IMR-90 (cell line): ENCODE measurements around the gene OR51B2. TPM values are rescaled to one million over a fixed set of nuclear protein-coding genes. Genes with fewer than 3 reads are reported as not detected.

ENCODE experiments used
- ATAC-seq: fragments of 200-7000 bp; cut with Tn5 transposase; 2 replicates; pipeline ENCODE4 v1.9.1; 2020; ENCODE audit warnings: low read depth, mild to moderate bottlenecking, moderate library complexity
- BruUV-seq: library from RNA; stranded (reverse); fragments of 400-500 nt; replicated peaks from 2 replicates; lab custom pipeline; 2021; lab: Mats Ljungman, UMichigan
- CTCF ChIA-PET: fragments of 300-600 bp; formaldehyde crosslinking; extraction: SDS; loops from one replicate; lab custom pipeline; 2021; ENCODE audit warnings: antibody characterized with exemption; lab: Yijun Ruan, JAX
- POLR2A ChIA-PET: fragments of 300-600 bp; sonication (Branson Sonifier 250); formaldehyde crosslinking; loops from one replicate; lab custom pipeline; 2022; ENCODE audit warnings: antibody characterized with exemption; ENCODE audit not compliant: unreplicated experiment; lab: Charles Lee
- DNase-seq: peaks from one replicate; pipeline ENCODE4 v3.0.0; 2013
- H2AFZ ChIP-seq: replicated peaks from 2 replicates; pipeline ENCODE3; 2013; ENCODE audit warnings: low read length, mild to moderate bottlenecking; ENCODE audit not compliant: poor library complexity
- H2AK5ac ChIP-seq: 2 replicates; pipeline ENCODE4 v1.6.1; 2013; ENCODE audit warnings: low read depth, low read length, inconsistent platforms
- H2AK9ac ChIP-seq: replicated peaks from 2 replicates; pipeline ENCODE3; 2013; ENCODE audit warnings: mild to moderate bottlenecking, low read depth, low read length, moderate library complexity; ENCODE audit not compliant: poor library complexity
- H2BK120ac ChIP-seq: 2 replicates; pipeline ENCODE4 v1.6.1; 2013; ENCODE audit warnings: low read depth, low read length, inconsistent platforms
- H2BK15ac ChIP-seq: 3 replicates; pipeline ENCODE4 v1.6.1; 2013; ENCODE audit warnings: low read depth, low read length, inconsistent platforms
- H2BK20ac ChIP-seq: 2 replicates; pipeline ENCODE4 v1.6.1; 2013; ENCODE audit warnings: low read depth, mild to moderate bottlenecking, inconsistent platforms, low read length, moderate library complexity
- H2BK5ac ChIP-seq: 2 replicates; pipeline ENCODE4 v1.6.1; 2013; ENCODE audit warnings: mild to moderate bottlenecking, low read depth, low read length, inconsistent platforms; ENCODE audit not compliant: poor library complexity, severe bottlenecking
- H3K14ac ChIP-seq: replicated peaks from 2 replicates; pipeline ENCODE4 v1.6.1; 2013; ENCODE audit warnings: low read depth, low read length, inconsistent platforms
- H3K18ac ChIP-seq: 2 replicates; pipeline ENCODE4 v1.6.1; 2013; ENCODE audit warnings: low read depth, low read length, control low read depth
- H3K23ac ChIP-seq: 2 replicates; pipeline ENCODE4 v1.6.1; 2013; ENCODE audit warnings: low read depth, low read length, inconsistent platforms
- H3K27ac ChIP-seq: 2 replicates; pipeline ENCODE4 v1.5.1; 2013; ENCODE audit warnings: mild to moderate bottlenecking, control low read depth, low read length; ENCODE audit not compliant: insufficient read depth
- H3K27me3 ChIP-seq: 2 replicates; pipeline ENCODE4 v1.6.1; 2013; ENCODE audit warnings: low read length; ENCODE audit not compliant: control insufficient read depth, insufficient read depth
- H3K36me3 ChIP-seq: 2 replicates; pipeline ENCODE4 v1.6.1; 2013; ENCODE audit warnings: low read length, mixed read lengths; ENCODE audit not compliant: control insufficient read depth, insufficient read depth
- H3K4ac ChIP-seq: 2 replicates; pipeline ENCODE4 v1.6.1; 2013; ENCODE audit warnings: low read depth, low read length, inconsistent platforms
- H3K4me1 ChIP-seq: 2 replicates; pipeline ENCODE4 v1.6.1; 2013; ENCODE audit warnings: low read length, mixed read lengths; ENCODE audit not compliant: control insufficient read depth, insufficient read depth
- H3K4me2 ChIP-seq: 2 replicates; pipeline ENCODE4 v1.6.1; 2013; ENCODE audit warnings: low read depth, mild to moderate bottlenecking, control low read depth, low read length, moderate library complexity
- H3K4me3 ChIP-seq: 2 replicates; pipeline ENCODE4 v1.5.1; 2013; ENCODE audit warnings: low read depth, mild to moderate bottlenecking, control low read depth, low read length, moderate library complexity; ENCODE audit not compliant: insufficient read depth
- H3K56ac ChIP-seq: 2 replicates; pipeline ENCODE4 v1.6.1; 2013; ENCODE audit warnings: low read length, inconsistent platforms; ENCODE audit not compliant: insufficient read depth; ENCODE audit errors: extremely low read depth
- H3K79me1 ChIP-seq, 2 experiments: 2 replicates each; pipeline ENCODE4 v1.6.1; 2013; ENCODE audit warnings: low read length in 2 of 2, inconsistent platforms in 1 of 2, low read depth in 1 of 2
- H3K9ac ChIP-seq: 2 replicates; pipeline ENCODE4 v1.6.1; 2013; ENCODE audit warnings: low read depth, low read length, control low read depth
- H3K9me1 ChIP-seq: 2 replicates; pipeline ENCODE4 v1.6.1; 2013; ENCODE audit warnings: low read length, inconsistent platforms; ENCODE audit not compliant: insufficient read depth
- H3K9me3 ChIP-seq: 2 replicates; pipeline ENCODE4 v1.6.1; 2013; ENCODE audit warnings: low read length; ENCODE audit not compliant: control insufficient read depth, insufficient read depth
- H4K20me1 ChIP-seq: 2 replicates; pipeline ENCODE4 v1.6.1; 2013; ENCODE audit warnings: low read length, inconsistent platforms; ENCODE audit not compliant: insufficient read depth
- H4K5ac ChIP-seq: 2 replicates; pipeline ENCODE4 v1.6.1; 2013; ENCODE audit warnings: mild to moderate bottlenecking, low read depth, low read length, control low read depth
- H4K8ac ChIP-seq, 2 experiments: 2 replicates each; pipeline ENCODE4 v1.6.1; 2013; ENCODE audit warnings: low read depth in 2 of 2, low read length in 2 of 2, control low read depth in 1 of 2, inconsistent platforms in 1 of 2
- H4K91ac ChIP-seq: 2 replicates; pipeline ENCODE4 v1.6.1; 2013; ENCODE audit warnings: low read depth, low read length, inconsistent platforms; ENCODE audit not compliant: insufficient read depth
- BHLHE40 ChIP-seq: fragments of 150-350 bp; IDR thresholded peaks from 2 replicates; pipeline ENCODE4 v1.6.1; 2016; ENCODE audit warnings: mild to moderate bottlenecking, low read depth, low read length
- CEBPB ChIP-seq: IDR thresholded peaks from 2 replicates; pipeline ENCODE4 v1.6.1; 2012; ENCODE audit warnings: low read depth, low read length, improper control_type of control experiment
- CHD1 ChIP-seq: IDR thresholded peaks from 2 replicates; pipeline ENCODE4 v1.6.1; 2012; ENCODE audit warnings: low read depth, low read length, improper control_type of control experiment
- ELK1 ChIP-seq: fragments of 150-350 bp; IDR thresholded peaks from 2 replicates; pipeline ENCODE4 v1.6.1; 2016; ENCODE audit warnings: low read depth, mild to moderate bottlenecking, low read length, moderate library complexity, borderline replicate concordance
- FOS ChIP-seq: fragments of 150-350 bp; IDR thresholded peaks from 2 replicates; pipeline ENCODE4 v1.6.1; 2016; ENCODE audit warnings: low read depth, low read length
- MAFK ChIP-seq: IDR thresholded peaks from 2 replicates; pipeline ENCODE4 v1.6.1; 2012; ENCODE audit warnings: low read depth, low read length, improper control_type of control experiment
- MAZ ChIP-seq: IDR thresholded peaks from 2 replicates; pipeline ENCODE4 v1.6.1; 2012; ENCODE audit warnings: low read depth, mild to moderate bottlenecking, low read length, improper control_type of control experiment, moderate library complexity, borderline replicate concordance
- MXI1 ChIP-seq: IDR thresholded peaks from 2 replicates; pipeline ENCODE4 v1.6.1; 2012; ENCODE audit warnings: low read depth, mild to moderate bottlenecking, low read length, moderate library complexity, borderline replicate concordance
- POLR2A ChIP-seq: IDR thresholded peaks from 2 replicates; pipeline ENCODE4 v1.6.1; 2012; ENCODE audit warnings: mild to moderate bottlenecking, low read depth, low read length
- RAD21 ChIP-seq: IDR thresholded peaks from 2 replicates; pipeline ENCODE4 v1.6.1; 2012; ENCODE audit warnings: low read length, improper control_type of control experiment
- RCOR1 ChIP-seq: IDR thresholded peaks from 2 replicates; pipeline ENCODE4 v1.6.1; 2012; ENCODE audit warnings: mild to moderate bottlenecking, low read length, improper control_type of control experiment; ENCODE audit not compliant: insufficient replicate concordance
- RFX5 ChIP-seq: IDR thresholded peaks from 2 replicates; pipeline ENCODE4 v1.8.0; 2012; ENCODE audit warnings: low read depth, mild to moderate bottlenecking, low read length, moderate library complexity
- SMC3 ChIP-seq: fragments of 150-350 bp; IDR thresholded peaks from 2 replicates; pipeline ENCODE4 v1.6.1; 2016; ENCODE audit warnings: low read depth, mild to moderate bottlenecking, antibody characterized with exemption, low read length, moderate library complexity
- WGBS, 2 experiments: methylation state at CpG; one replicate each; pipeline versions ENCODE4 v1.1.5 to v1.1.7; 2013; ENCODE audit warnings: missing lambda C conversion rate in 2 of 2; ENCODE audit not compliant: insufficient read length in 1 of 2; ENCODE audit errors: extremely low coverage in 2 of 2; 5-methylcytosine and 5-hydroxymethylcytosine counted together
- dilution Hi-C: fragments of 300-500 bp; cut with HindIII; formaldehyde crosslinking; loops from one replicate; pipeline ENCODE4 v1.14.3; 2018; ENCODE audit warnings: low sequenced_read_pairs; ENCODE audit not compliant: unreplicated experiment
- in situ Hi-C: fragments of 300-500 bp; cut with MboI; formaldehyde crosslinking; loops from 3 replicates; pipeline ENCODE4 v1.14.3; 2019; ENCODE audit warnings: low sequenced_read_pairs, inconsistent platforms, mixed read lengths
- intact Hi-C: fragments of 100-400 bp; cut with micrococcal nuclease; formaldehyde crosslinking; loops from 2 replicates; pipeline ENCODE4 v1.10.0; 2022
- polyA plus RNA-seq, 3 experiments: library from polyadenylated mRNA; depleted of rRNA; stranded (reverse); fragments of >200 nt; gene quantifications; 2 replicates each; pipeline ENCODE4 v1.2.3, GENCODE V29; 2012; ENCODE audit warnings: low replicate concordance in 1 of 3
- total RNA-seq: library from RNA; depleted of rRNA; stranded (reverse); fragments of >200 nt; gene quantifications from 2 replicates; pipeline ENCODE4 v1.2.3, GENCODE V29; 2012
- TF ChIP-seq, protein P1 (sequence below): fragments of 150-350 bp; IDR thresholded peaks from 2 replicates; pipeline ENCODE4 v1.6.1; 2017; ENCODE audit warnings: mild to moderate bottlenecking, antibody characterized with exemption, low read length, low read depth
- TF ChIP-seq, protein P2 (sequence below): conservative IDR thresholded peaks from 2 replicates; pipeline ENCODE4 v1.5.1; 2012; ENCODE audit warnings: mild to moderate bottlenecking, low read depth, low read length, improper control_type of control experiment

OR51B2 gene
- total and polyA plus RNA-seq, 2 of the 4 experiments (the other 2 are of a cell fraction): not detected

DNA sequence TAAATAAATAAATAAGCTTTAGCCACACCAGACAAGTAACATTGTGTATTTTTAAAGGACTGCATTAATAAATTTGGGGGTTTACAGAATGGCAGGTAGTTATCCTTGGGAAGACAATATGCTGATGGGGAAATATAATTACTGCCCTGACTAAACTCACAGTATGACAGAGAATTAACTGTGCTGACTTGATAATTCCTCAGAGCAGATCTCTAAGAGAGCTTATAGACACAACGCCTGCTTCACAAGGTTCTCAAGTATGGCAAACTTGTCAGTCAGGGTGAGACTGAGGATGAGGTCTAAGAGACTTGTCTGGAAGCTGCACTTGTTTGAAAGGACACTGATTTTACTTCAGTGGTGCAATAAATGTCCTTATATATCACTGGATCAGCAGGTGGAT, 25.6 kb downstream of the OR51B2 start:
- no peak overlapping the region for H3K4me2 ChIP-seq
- no peaks in the 10 kb centered on the region for H4K20me1 ChIP-seq
- peak overlapping the region; percentile 41; the same call in 1 of the 2 replicates for H3K27ac ChIP-seq
- H3K23ac ChIP-seq: 0 out of 2 replicates have a peak overlapping the region, but pooled peaks have one; percentile 21
- intact Hi-C loops (no loop called here), dilution Hi-C loops (no loop called here), in situ Hi-C loops (no loop called here)
- H3K14ac ChIP-seq: peak overlapping the region; percentile 8; the same call in 1 of the 2 replicates
- H2BK15ac ChIP-seq: peak overlapping the region; percentile 67; the same call in 1 of the 3 replicates
- no peaks in the 10 kb centered on the region for H3K79me1 ChIP-seq
- H3K56ac ChIP-seq: no peak overlapping the region; the same call in 1 of the 2 replicates
- H3K36me3 ChIP-seq: no peaks in the 10 kb centered on the region
- DNase-seq: no peak
- H3K18ac ChIP-seq: peak overlapping the region; percentile 96; the same call in 1 of the 2 replicates
- no peaks in the 10 kb centered on the region for H3K27me3 ChIP-seq
- ChIA-PET CTCF (interaction anchor here (0.6 kb wide), 1 partner anchor 67 kb away, joined by 3 read pairs; no protein-coding TSS in a partner anchor), POLR2A (no interaction called here)
- H4K5ac ChIP-seq: peak overlapping the region; percentile 98; the same call in 1 of the 2 replicates
- BruUV-seq: no TSS peak
- peak overlapping the region; percentile 86 for H2BK120ac ChIP-seq
- peak overlapping the region; percentile 89 for H2BK5ac ChIP-seq
- no peak overlapping the region for H2AFZ ChIP-seq
- 0 out of 2 replicates have a peak overlapping the region, but pooled peaks have one; percentile 36 for H2AK5ac ChIP-seq
- TF ChIP-seq CHD1: no peak
- TF ChIP-seq ELK1: no peak
- TF ChIP-seq, protein P1, sequence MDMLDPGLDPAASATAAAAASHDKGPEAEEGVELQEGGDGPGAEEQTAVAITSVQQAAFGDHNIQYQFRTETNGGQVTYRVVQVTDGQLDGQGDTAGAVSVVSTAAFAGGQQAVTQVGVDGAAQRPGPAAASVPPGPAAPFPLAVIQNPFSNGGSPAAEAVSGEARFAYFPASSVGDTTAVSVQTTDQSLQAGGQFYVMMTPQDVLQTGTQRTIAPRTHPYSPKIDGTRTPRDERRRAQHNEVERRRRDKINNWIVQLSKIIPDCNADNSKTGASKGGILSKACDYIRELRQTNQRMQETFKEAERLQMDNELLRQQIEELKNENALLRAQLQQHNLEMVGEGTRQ: no peak
- TF ChIP-seq BHLHE40: no peak
- no peak for TF ChIP-seq MAZ
- no peak for TF ChIP-seq RAD21
- no peak for TF ChIP-seq POLR2A
- no peak for TF ChIP-seq RCOR1
- TF ChIP-seq, protein P2, sequence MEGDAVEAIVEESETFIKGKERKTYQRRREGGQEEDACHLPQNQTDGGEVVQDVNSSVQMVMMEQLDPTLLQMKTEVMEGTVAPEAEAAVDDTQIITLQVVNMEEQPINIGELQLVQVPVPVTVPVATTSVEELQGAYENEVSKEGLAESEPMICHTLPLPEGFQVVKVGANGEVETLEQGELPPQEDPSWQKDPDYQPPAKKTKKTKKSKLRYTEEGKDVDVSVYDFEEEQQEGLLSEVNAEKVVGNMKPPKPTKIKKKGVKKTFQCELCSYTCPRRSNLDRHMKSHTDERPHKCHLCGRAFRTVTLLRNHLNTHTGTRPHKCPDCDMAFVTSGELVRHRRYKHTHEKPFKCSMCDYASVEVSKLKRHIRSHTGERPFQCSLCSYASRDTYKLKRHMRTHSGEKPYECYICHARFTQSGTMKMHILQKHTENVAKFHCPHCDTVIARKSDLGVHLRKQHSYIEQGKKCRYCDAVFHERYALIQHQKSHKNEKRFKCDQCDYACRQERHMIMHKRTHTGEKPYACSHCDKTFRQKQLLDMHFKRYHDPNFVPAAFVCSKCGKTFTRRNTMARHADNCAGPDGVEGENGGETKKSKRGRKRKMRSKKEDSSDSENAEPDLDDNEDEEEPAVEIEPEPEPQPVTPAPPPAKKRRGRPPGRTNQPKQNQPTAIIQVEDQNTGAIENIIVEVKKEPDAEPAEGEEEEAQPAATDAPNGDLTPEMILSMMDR: no peak
- TF ChIP-seq FOS: no peak
- no peak for TF ChIP-seq MXI1
- no peak for TF ChIP-seq RFX5
- TF ChIP-seq MAFK: no peak
- TF ChIP-seq SMC3: no peak
- TF ChIP-seq CEBPB: no peak
- H3K4me1 ChIP-seq: peaks cover 7% of the 10 kb centered on the region; the same call in 1 of the 2 replicates
- H2AK9ac ChIP-seq: no peak overlapping the region
- WGBS, 2 experiments: no CpG with 5 or more reads among the region's 1 CpG
- no peak overlapping the region for H3K4me3 ChIP-seq
- H4K8ac ChIP-seq: peak overlapping the region; percentile 46 to 86; a peak in 3 of 4 replicates
- peak overlapping the region; percentile 66 for H3K4ac ChIP-seq
- no peak for ATAC-seq
- no peaks in the 10 kb centered on the region; the same call in 1 of the 2 replicates for H3K9me1 ChIP-seq
- no peaks in the 10 kb centered on the region for H3K9me3 ChIP-seq
- peak overlapping the region; percentile 87 for H4K91ac ChIP-seq
- H2BK20ac ChIP-seq: peak overlapping the region; percentile 82
- peak overlapping the region; percentile 50; the same call in 1 of the 2 replicates for H3K9ac ChIP-seq
